A549 (cell line): Measurements from ENCODE around the gene EPB41L1. TPM values are rescaled to one million over a fixed set of nuclear protein-coding genes. Genes with fewer than 3 reads are reported as not detected.

Experiments
- ATAC-seq, 2 experiments: fragments of 200-7000 bp in 1 of 2; fragments of >200 bp in 1 of 2; cut with Nextera tagmentation in 1 of 2; cut with Tn5 transposase in 1 of 2; 3 replicates each; pipeline versions ENCODE4 v1.8.0 to v1.9.1; 2018 to 2020; ENCODE audit warnings: mild to moderate bottlenecking in 1 of 2, moderate library complexity in 1 of 2
- CTCF ChIA-PET: fragments of 300-600 bp; sonication (Branson Sonifier 250); formaldehyde crosslinking; extraction: SDS; loops from one replicate; lab custom pipeline; 2021; ENCODE audit warnings: antibody characterized with exemption, inconsistent platforms; lab: Yijun Ruan, JAX
- POLR2A ChIA-PET: fragments of 350-600 bp; formaldehyde crosslinking; extraction: SDS; loops from one replicate; lab custom pipeline; 2021; ENCODE audit warnings: antibody characterized with exemption, inconsistent platforms; lab: Yijun Ruan, JAX
- DNase-seq, 2 experiments: peaks; one replicate each; pipeline versions ENCODE4 v3.0.0 to v3.0.0-alpha.2; 2011 to 2016; ENCODE audit warnings: low read depth in 1 of 2, low spot score in 1 of 2
- FAIRE-seq: peaks from 2 replicates; lab custom pipeline; 2011; peaks lifted over from hg19 to GRCh38; lab: Jason Lieb, UNC
- H3K27ac ChIP-seq, 2 experiments: fragments of >200 bp; sonication (Bioruptor Twin); formaldehyde crosslinking; 3 replicates each; pipeline ENCODE4 v1.5.1; 2016 to 2017
- H3K4me1 ChIP-seq: fragments of >200 bp; sonication (Bioruptor Twin); formaldehyde crosslinking; 3 replicates; pipeline ENCODE4 v1.6.1; 2016
- H3K4me2 ChIP-seq: fragments of >200 bp; sonication (Bioruptor Twin); formaldehyde crosslinking; 3 replicates; pipeline ENCODE4 v1.6.1; 2016
- H3K4me3 ChIP-seq: fragments of >200 bp; sonication (Bioruptor Twin); formaldehyde crosslinking; 3 replicates; pipeline ENCODE4 v1.5.1; 2016
- H3K9me3 ChIP-seq: fragments of >200 bp; sonication (Bioruptor Twin); formaldehyde crosslinking; 3 replicates; pipeline ENCODE4 v1.6.1; 2016
- ATOH8 ChIP-seq: fragments of 250-450 bp; sonication (Bioruptor Pico); IDR thresholded peaks from 2 replicates; pipeline ENCODE4 v1.5.0; 2020; ENCODE audit warnings: low read depth, mild to moderate bottlenecking, moderate library complexity
- CEBPB ChIP-seq, 2 experiments: fragments of >200 bp in 1 of 2; sonication (Bioruptor Twin) in 1 of 2; formaldehyde crosslinking in 1 of 2; IDR thresholded peaks; 2 replicates each; pipeline ENCODE4 v1.6.1; 2012 to 2016
- CHD4 ChIP-seq: fragments of 200-600 bp; sonication (generic); IDR thresholded peaks from 2 replicates; pipeline ENCODE4 v1.6.1; 2016; ENCODE audit warnings: antibody characterized with exemption, mild to moderate bottlenecking, borderline replicate concordance
- CTCF ChIP-seq: fragments of >200 bp; sonication (Bioruptor Twin); formaldehyde crosslinking; IDR thresholded peaks from 3 replicates; pipeline ENCODE4 v1.5.1; 2016
- EHMT2 ChIP-seq: fragments of 200-600 bp; sonication (generic); IDR thresholded peaks from 2 replicates; pipeline ENCODE4 v1.6.1; 2016; ENCODE audit warnings: antibody characterized with exemption, low read depth, mild to moderate bottlenecking, moderate library complexity
- FOSL2 ChIP-seq, 2 experiments: fragments of 450-650 bp in 1 of 2; fragments of >200 bp in 1 of 2; sonication (Bioruptor Twin) in 1 of 2; formaldehyde crosslinking; IDR thresholded peaks; 2 replicates each; pipeline versions ENCODE4 v1.5.0 to v1.6.1; 2016 to 2020; ENCODE audit warnings: mild to moderate bottlenecking in 1 of 2, moderate library complexity in 1 of 2
- GATA3 ChIP-seq: IDR thresholded peaks from 2 replicates; pipeline ENCODE4 v1.6.1; 2012; ENCODE audit warnings: borderline replicate concordance
- HES2 ChIP-seq: fragments of >200 bp; sonication (Bioruptor Twin); formaldehyde crosslinking; IDR thresholded peaks from 2 replicates; pipeline ENCODE4 v1.6.1; 2016
- HMGXB4 ChIP-seq: fragments of 250-450 bp; sonication (Bioruptor Pico); IDR thresholded peaks from 2 replicates; pipeline ENCODE4 v1.5.0; 2021; ENCODE audit warnings: mild to moderate bottlenecking, moderate library complexity, borderline replicate concordance
- HOXB5 ChIP-seq: fragments of 250-450 bp; sonication (Bioruptor Pico); IDR thresholded peaks from 2 replicates; pipeline ENCODE4 v1.5.0; 2020; ENCODE audit warnings: mild to moderate bottlenecking, moderate library complexity
- JUN ChIP-seq, 2 experiments: fragments of >200 bp; sonication (Bioruptor Twin); formaldehyde crosslinking; IDR thresholded peaks; 2 replicates in 1 of 2; 3 replicates in 1 of 2; pipeline ENCODE4 v1.6.1; 2016 to 2017
- JUNB ChIP-seq: fragments of >200 bp; sonication (Bioruptor Twin); formaldehyde crosslinking; IDR thresholded peaks from 2 replicates; pipeline ENCODE4 v1.6.1; 2016
- MAFK ChIP-seq: fragments of 450-650 bp; IDR thresholded peaks from 2 replicates; pipeline ENCODE4 v1.6.1; 2014; ENCODE audit not compliant: partially characterized antibody
- MAX ChIP-seq: IDR thresholded peaks from 2 replicates; pipeline ENCODE4 v1.6.1; 2012
- MAZ ChIP-seq: fragments of 150-350 bp; IDR thresholded peaks from 2 replicates; pipeline ENCODE4 v1.6.1; 2014; ENCODE audit warnings: antibody characterized with exemption, low read depth, low read length, borderline replicate concordance
- NFE2L2 ChIP-seq: fragments of 150-350 bp; conservative IDR thresholded peaks from 2 replicates; pipeline ENCODE4 v1.6.1; 2014; ENCODE audit warnings: low read length
- NPAS2 ChIP-seq: fragments of 250-450 bp; sonication (Bioruptor Pico); IDR thresholded peaks from 2 replicates; pipeline ENCODE4 v1.8.0; 2022; ENCODE audit warnings: mild to moderate bottlenecking, moderate library complexity, borderline replicate concordance
- POLR2A ChIP-seq: IDR thresholded peaks from 2 replicates; pipeline ENCODE4 v1.6.1; 2012; ENCODE audit warnings: mild to moderate bottlenecking, low read length
- RAD21 ChIP-seq, 2 experiments: fragments of >200 bp in 1 of 2; sonication (Bioruptor Twin) in 1 of 2; formaldehyde crosslinking in 1 of 2; IDR thresholded peaks in 1 of 2; conservative IDR thresholded peaks in 1 of 2; 2 replicates in 1 of 2; 3 replicates in 1 of 2; pipeline ENCODE4 v1.6.1; 2012 to 2018; ENCODE audit warnings: inconsistent platforms in 1 of 2
- RCOR1 ChIP-seq: fragments of 150-350 bp; IDR thresholded peaks from 2 replicates; pipeline ENCODE4 v1.6.1; 2014; ENCODE audit warnings: antibody characterized with exemption, low read length, low read depth
- RNF2 ChIP-seq: fragments of 200-600 bp; sonication (generic); IDR thresholded peaks from 2 replicates; pipeline ENCODE4 v1.6.1; 2016; ENCODE audit warnings: low read depth, mild to moderate bottlenecking, antibody characterized with exemption, moderate library complexity, borderline replicate concordance
- SREBF2 ChIP-seq: fragments of 450-650 bp; IDR thresholded peaks from 2 replicates; pipeline ENCODE4 v1.6.1; 2014; ENCODE audit warnings: mild to moderate bottlenecking, moderate library complexity
- ZFP36 ChIP-seq: fragments of 450-650 bp; IDR thresholded peaks from 2 replicates; pipeline ENCODE4 v1.6.1; 2014; ENCODE audit warnings: borderline replicate concordance; ENCODE audit not compliant: partially characterized antibody
- ZNF302 ChIP-seq: fragments of 250-450 bp; sonication (Bioruptor Pico); IDR thresholded peaks from 2 replicates; pipeline ENCODE4 v1.9.0; 2021; ENCODE audit warnings: inconsistent platforms, mild to moderate bottlenecking, moderate library complexity
- ZSCAN20 ChIP-seq: fragments of 250-450 bp; sonication (Bioruptor Pico); IDR thresholded peaks from 2 replicates; pipeline ENCODE4 v1.8.0; 2022; ENCODE audit warnings: mild to moderate bottlenecking, moderate library complexity
- WGBS: methylation state at CpG from one replicate; pipeline ENCODE4 v1.1.6; 2017; ENCODE audit errors: missing lambda C conversion rate; 5-methylcytosine and 5-hydroxymethylcytosine counted together
- polyA plus RNA-seq, 4 experiments: library from polyadenylated mRNA; depleted of rRNA in 3 of 4; stranded (reverse); fragments of >200 nt; fragmentation: RNase III in 1 of 4; extraction: RNeasy Plus Mini Kit Qiagen cat#74134 plus additional on column Dnase treatment in 1 of 4; gene quantifications; 2 replicates in 3 of 4; 3 replicates in 1 of 4; pipeline ENCODE4 v1.2.3, GENCODE V29; 2011 to 2017

EPB41L1 gene
- polyA plus RNA-seq, 2 of the 4 experiments (the other 2 are of a cell fraction), result 45.9 to 94.4 TPM

GRCh38 chr20:36177716-36178115, 23.2 kb downstream of the EPB41L1 start:
- Histone ChIP-seq H3K4me1 (no peaks in the 10 kb centered on the region), H3K4me2 (no peak overlapping the region)
- WGBS, result 94% methylated on average over 7 of the region's 7 CpGs
- FAIRE-seq (no peak), ATAC-seq (no peak), DNase-seq (no peak)
- CTCF ChIA-PET, result interaction anchor here (0.6 to 7.0 kb wide), 6 partner anchors 11 to 80 kb away, joined by 3 to 51 read pairs (median 8); no protein-coding TSS in a partner anchor
- TF ChIP-seq JUN (IDR thresholded peaks at IDR 0.05) (no peak), ZSCAN20 (no peak), NFE2L2 (no peak), NPAS2 (CRISPR knock-in tag) (no peak), POLR2A (no peak), JUNB (no peak), CTCF (no peak)
- TF ChIP-seq, all 56 proteins: peak for 0
- Histone ChIP-seq H3K27ac (no peak overlapping the region), H3K9me3 (no peaks in the 10 kb centered on the region), H3K4me3 (no peak overlapping the region)
- POLR2A ChIA-PET, result no interaction called here

- CTCF ChIA-PET, result interaction anchor here (0.6 to 7.0 kb wide), 10 partner anchors 10 to 260 kb away, joined by 3 to 51 read pairs (median 4); no protein-coding TSS in a partner anchor
- POLR2A ChIA-PET, result no interaction called here
- ATAC-seq (no peak), DNase-seq (no peak), FAIRE-seq (no peak)
- Histone ChIP-seq H3K4me3 (no peak overlapping the region), H3K4me2 (no peak overlapping the region), H3K4me1 (no peaks in the 10 kb centered on the region), H3K9me3 (no peaks in the 10 kb centered on the region), H3K27ac (no peak overlapping the region)
- WGBS, result 92% methylated on average over 9 of the region's 9 CpGs
- TF ChIP-seq GATA3 (no peak), HOXB5 (CRISPR knock-in tag) (no peak), ATOH8 (CRISPR knock-in tag) (no peak), MAX (no peak), ZNF302 (CRISPR knock-in tag) (no peak), RNF2 (no peak), EHMT2 (no peak)
Measured at GRCh38 chr20:36179170-36179945, 24.8 kb downstream of the EPB41L1 start.

- DNase-seq (no peak), ATAC-seq (no peak), FAIRE-seq (no peak)
- no peaks in the 10 kb centered on the region for H3K4me1 ChIP-seq
- H3K27ac ChIP-seq, result no peak overlapping the region
- no peak overlapping the region for H3K4me2 ChIP-seq
- no peak overlapping the region for H3K4me3 ChIP-seq
- CTCF ChIA-PET, result interaction anchor here (0.8 to 7.0 kb wide), 9 partner anchors 10 to 259 kb away, joined by 4 to 51 read pairs (median 4); no protein-coding TSS in a partner anchor
- no peak for TF ChIP-seq HOXB5 (CRISPR knock-in tag)
- TF ChIP-seq RAD21 (conservative IDR thresholded peaks at IDR 0.05 in 1 of 2, IDR thresholded peaks at IDR 0.05 in 1 of 2), result no peak
- TF ChIP-seq RCOR1, result no peak
- no peak for TF ChIP-seq CEBPB (IDR thresholded peaks at IDR 0.05)
- no peak for TF ChIP-seq CHD4
- TF ChIP-seq HMGXB4, result no peak
- no peak for TF ChIP-seq ATOH8 (CRISPR knock-in tag)
- TF ChIP-seq SREBF2, result no peak
- no peak for TF ChIP-seq MAFK
- TF ChIP-seq FOSL2 (IDR thresholded peaks at IDR 0.05), result no peak
- no peak for TF ChIP-seq FOSL2 (CRISPR knock-in tag; IDR thresholded peaks at IDR 0.05)
- no peak for TF ChIP-seq MAZ
- TF ChIP-seq ZFP36, result no peak
- no peak for TF ChIP-seq HES2
- TF ChIP-seq MAX, result no peak
- POLR2A ChIA-PET, result no interaction called here
- H3K9me3 ChIP-seq, result no peaks in the 10 kb centered on the region
Measured at GRCh38 chr20:36180323-36180722, 25.8 kb downstream of the EPB41L1 start.
